Epithelial cell of proximal tubule (primary cell): ENCODE measurements around the gene RAP1GDS1. TPM values are rescaled to one million over a fixed set of nuclear protein-coding genes. Genes with fewer than 3 reads are reported as not detected.
"Not testable (repeated sequence)": the region's sequence is repeated elsewhere in the genome, so short reads cannot be mapped to it uniquely, and the experiment has no call there.

Source experiments
- DNase-seq: peaks from one replicate; pipeline ENCODE4 v3.0.0-alpha.2; 2011; ENCODE audit warnings: low read depth
- H3K4me3 ChIP-seq: 2 replicates; pipeline ENCODE4 v1.5.1; 2011; ENCODE audit warnings: low read depth, mild to moderate bottlenecking, low read length
- CTCF ChIP-seq: conservative IDR thresholded peaks from 2 replicates; pipeline ENCODE4 v1.5.1; 2012; ENCODE audit warnings: low read depth, mild to moderate bottlenecking, low read length
- total RNA-seq: library from RNA; depleted of rRNA; stranded (reverse); fragments of >200 nt; gene quantifications from 2 replicates; pipeline ENCODE4 v1.2.3, GENCODE V29; 2015

The RAP1GDS1 gene
- total RNA-seq, 1 donor from 2014 or later, result 32.4 TPM

GRCh38 chr4:98446499-98447375 is 185.6 kb downstream of the RAP1GDS1 start:
- no peak overlapping the region for H3K4me3 ChIP-seq
- no peak for TF ChIP-seq CTCF
- DNase-seq, result peak; percentile 43

GRCh38 chr4:98447648-98448047 is 186.5 kb downstream of the RAP1GDS1 start:
- no peak for TF ChIP-seq CTCF
- no peak overlapping the region for H3K4me3 ChIP-seq
- DNase-seq, result no peak

- H3K4me3 ChIP-seq, result no peak overlapping the region
- no peak for TF ChIP-seq CTCF
- no peak for DNase-seq
These were observed 187.7 kb downstream of the RAP1GDS1 start for GRCh38 chr4:98448908-98449307.

- DNase-seq, result no peak
- TF ChIP-seq CTCF, result no peak
- no peak overlapping the region for H3K4me3 ChIP-seq
These were observed 190.9 kb downstream of the RAP1GDS1 start for GRCh38 chr4:98452091-98452490.

GRCh38 chr4:98457422-98457821 is 196.2 kb downstream of the RAP1GDS1 start:
- not testable (repeated sequence) for H3K4me3 ChIP-seq, DNase-seq

GRCh38 chr4:98461121-98461865 is 200.1 kb downstream of the RAP1GDS1 start:
- not testable (repeated sequence) for H3K4me3 ChIP-seq, DNase-seq

- DNase-seq, result no peak
- no peak overlapping the region for H3K4me3 ChIP-seq
- no peak for TF ChIP-seq CTCF
These were observed 201.3 kb downstream of the RAP1GDS1 start for GRCh38 chr4:98462487-98462886.
